GM12801 (cell line): ENCODE data around the gene CCDC127.

ENCODE experiments used
- TF ChIP-seq, protein P1 (sequence below): IDR thresholded peaks from one replicate; pipeline ENCODE4 v1.5.1; 2011; ENCODE audit warnings: control low read depth; ENCODE audit not compliant: insufficient read length; ENCODE audit errors: extremely low read depth

CCDC127 gene

GRCh38 chr5:169071-169727 lies 48.8 kb downstream of the CCDC127 start:
- TF ChIP-seq, protein P1, sequence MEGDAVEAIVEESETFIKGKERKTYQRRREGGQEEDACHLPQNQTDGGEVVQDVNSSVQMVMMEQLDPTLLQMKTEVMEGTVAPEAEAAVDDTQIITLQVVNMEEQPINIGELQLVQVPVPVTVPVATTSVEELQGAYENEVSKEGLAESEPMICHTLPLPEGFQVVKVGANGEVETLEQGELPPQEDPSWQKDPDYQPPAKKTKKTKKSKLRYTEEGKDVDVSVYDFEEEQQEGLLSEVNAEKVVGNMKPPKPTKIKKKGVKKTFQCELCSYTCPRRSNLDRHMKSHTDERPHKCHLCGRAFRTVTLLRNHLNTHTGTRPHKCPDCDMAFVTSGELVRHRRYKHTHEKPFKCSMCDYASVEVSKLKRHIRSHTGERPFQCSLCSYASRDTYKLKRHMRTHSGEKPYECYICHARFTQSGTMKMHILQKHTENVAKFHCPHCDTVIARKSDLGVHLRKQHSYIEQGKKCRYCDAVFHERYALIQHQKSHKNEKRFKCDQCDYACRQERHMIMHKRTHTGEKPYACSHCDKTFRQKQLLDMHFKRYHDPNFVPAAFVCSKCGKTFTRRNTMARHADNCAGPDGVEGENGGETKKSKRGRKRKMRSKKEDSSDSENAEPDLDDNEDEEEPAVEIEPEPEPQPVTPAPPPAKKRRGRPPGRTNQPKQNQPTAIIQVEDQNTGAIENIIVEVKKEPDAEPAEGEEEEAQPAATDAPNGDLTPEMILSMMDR: no peak

GRCh38 chr5:167982-168660 lies 49.8 kb downstream of the CCDC127 start:
- TF ChIP-seq, protein P1: no peak

DNA sequence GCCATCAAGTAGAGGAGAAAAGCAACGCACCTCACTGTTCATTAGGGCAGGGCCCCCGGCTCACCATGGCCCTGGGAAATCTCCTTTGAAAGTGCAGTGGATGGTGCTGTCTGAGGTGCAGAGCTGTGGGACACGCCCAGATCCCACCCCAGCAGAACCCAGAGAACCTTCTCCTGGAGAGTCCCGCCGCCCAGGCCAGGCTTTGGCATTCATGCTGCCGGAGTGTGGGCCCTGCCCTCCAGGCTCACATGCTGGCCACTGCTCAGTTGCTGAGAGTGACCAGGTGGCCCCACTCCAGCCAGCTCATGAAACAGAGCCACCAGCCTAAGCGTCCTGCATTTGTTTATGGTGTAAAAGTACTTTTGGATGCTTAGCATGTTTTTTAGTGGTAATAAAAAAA lies 50.4 kb downstream of the CCDC127 start:
- TF ChIP-seq, protein P1: no peak

DNA sequence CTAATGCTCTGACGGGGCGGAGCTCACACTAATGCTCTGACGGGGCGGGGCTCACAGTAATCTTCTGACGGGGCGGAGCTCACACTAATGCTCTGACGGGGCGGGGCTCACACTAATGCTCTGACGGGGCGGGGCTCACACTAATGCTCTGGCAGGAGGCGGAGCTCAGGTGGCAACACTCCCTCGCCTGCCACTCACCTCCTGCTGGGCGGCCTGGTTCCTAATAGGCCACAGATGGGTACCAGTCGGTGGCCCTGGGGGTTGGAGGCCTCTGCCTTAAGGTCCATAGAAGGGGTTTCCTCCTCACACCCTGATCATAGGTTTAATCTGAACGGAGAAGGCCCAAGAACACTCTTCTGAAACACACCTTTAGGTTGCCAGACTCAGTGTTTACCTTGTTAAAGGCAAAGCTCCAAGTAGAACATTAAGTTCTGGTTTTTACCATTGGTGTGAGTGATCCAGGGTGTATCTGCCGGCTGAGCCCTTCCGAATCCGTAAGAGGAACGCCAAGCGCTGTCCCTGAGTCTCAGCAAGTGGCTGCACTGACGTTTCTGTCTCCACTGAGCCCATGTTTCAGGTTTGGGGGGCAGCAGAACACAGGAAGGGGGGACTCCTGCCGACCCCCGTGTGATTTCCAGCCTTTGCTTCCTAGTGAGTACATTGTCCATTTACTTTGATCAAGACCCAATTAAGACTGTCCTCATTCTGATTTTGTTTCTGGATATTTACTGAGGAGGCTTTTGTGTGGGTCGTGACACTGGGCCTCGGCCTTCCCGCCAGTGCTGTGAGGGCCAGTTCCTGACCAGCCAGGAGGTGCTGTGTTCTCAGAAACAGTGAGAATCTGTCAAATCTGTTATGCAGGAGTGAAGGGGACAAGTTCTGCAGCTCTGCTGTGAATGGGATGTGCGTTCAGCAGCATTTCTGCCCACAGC lies 51.2 kb downstream of the CCDC127 start:
- TF ChIP-seq, protein P1: no peak

DNA sequence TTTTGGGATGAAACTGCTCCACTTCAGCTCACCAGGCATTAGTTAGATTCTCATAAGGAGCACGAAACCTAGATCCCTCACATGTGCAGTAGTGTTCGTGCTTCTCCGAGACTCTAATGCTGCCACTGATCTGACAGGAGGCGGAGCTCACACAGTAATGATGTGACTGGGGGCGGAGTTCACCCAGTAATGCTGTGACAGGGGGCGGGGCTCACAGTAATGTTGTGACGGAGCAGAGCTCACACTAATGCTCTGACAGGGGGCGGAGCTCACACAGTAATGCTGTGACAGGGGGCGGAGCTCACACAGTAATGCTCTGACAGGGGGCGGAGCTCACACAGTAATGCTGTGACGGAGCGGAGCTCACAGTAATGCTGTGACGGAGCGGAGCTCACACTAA lies 53.7 kb downstream of the CCDC127 start:
- TF ChIP-seq, protein P1: no peak

DNA sequence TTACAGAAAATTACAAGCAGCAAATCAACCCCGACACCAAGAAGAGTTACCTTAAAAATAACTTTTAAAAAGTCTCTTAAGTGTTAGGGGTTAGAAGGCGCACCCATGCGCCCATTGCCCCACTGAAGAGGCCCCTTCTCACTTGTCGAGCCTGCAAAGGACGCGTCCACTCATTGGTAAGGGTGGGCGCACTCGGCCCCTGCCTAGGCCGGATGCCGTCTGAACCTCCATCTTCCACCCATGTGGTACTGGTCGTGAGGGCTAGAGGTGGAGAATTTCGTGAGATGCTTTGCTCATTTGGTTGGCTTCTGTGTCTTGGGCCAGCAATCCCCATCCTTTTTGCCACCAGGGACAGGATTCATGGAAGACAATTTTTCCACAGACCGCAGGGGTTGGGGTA lies 54.1 kb downstream of the CCDC127 start:
- TF ChIP-seq, protein P1: no peak

- TF ChIP-seq, protein P1: no peak
Observed at GRCh38 chr5:163338-163620, 54.7 kb downstream of the CCDC127 start.
